HK-2 (cell line): ENCODE results near the gene CBLC.
A peak's percentile ranks its signal among the peaks of the same experiment; 100 is the strongest.

Experiments
- DNase-seq: peaks from one replicate; pipeline ENCODE4 v3.0.0-alpha.2; 2018; ENCODE audit not compliant: unreplicated experiment

The CBLC gene

DNA sequence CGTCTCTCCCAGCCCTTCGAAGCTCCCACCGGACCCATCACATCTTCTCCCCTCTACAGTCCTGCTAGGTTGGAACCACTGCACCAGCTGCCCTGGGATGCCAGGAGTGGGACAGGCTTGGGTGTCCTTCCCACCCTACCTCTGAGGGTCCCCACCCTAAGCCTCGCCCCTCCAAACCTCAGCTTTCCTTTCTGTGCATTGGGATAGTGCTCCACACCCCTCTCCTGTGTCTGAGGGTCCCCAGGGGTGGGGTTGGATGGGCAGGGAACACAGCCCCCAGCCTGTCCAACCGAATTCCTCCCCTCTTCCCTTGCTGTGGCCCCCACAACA, 31.1 kb upstream of the CBLC start:
- no peak for DNase-seq

DNA sequence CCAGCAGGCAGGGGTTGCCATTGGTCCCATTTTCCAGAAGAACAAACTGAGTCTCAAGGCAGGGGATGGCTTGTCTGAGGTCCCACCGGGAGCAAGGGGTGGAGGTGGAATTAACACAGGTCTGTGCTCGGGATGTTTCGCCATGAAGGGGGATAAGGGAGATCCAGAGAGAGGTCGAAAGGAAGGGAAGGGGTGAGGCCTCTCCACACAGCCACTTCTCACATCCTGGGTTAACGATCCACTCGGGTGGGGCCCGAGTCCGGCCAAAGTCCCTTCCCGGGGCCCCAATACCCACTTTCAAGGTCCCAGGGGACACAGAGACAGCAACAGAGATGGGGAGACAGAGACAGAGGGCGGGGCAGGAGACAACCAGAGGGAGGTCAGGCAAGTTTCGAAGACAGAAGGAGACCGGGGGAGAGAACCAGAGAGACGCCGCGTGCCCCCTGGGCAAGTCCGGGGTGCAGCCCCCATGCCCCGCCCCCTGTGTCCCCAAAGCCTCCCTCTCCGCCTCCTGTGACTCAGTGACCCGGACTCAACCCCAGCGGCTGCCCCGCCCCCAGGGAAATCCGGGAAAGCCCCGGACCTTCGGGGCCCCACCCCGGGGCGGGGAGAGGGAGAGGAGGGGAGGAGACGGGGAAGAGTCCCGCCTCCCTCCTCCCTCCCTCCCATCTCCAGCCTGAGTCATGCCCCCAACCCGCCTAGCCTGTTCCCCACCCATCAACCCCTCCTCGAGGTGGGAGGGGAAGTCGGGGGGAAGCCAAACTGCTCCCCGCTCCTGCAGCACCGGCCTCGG, 30.5 kb upstream of the CBLC start:
- DNase-seq, result peak; percentile 90

DNA sequence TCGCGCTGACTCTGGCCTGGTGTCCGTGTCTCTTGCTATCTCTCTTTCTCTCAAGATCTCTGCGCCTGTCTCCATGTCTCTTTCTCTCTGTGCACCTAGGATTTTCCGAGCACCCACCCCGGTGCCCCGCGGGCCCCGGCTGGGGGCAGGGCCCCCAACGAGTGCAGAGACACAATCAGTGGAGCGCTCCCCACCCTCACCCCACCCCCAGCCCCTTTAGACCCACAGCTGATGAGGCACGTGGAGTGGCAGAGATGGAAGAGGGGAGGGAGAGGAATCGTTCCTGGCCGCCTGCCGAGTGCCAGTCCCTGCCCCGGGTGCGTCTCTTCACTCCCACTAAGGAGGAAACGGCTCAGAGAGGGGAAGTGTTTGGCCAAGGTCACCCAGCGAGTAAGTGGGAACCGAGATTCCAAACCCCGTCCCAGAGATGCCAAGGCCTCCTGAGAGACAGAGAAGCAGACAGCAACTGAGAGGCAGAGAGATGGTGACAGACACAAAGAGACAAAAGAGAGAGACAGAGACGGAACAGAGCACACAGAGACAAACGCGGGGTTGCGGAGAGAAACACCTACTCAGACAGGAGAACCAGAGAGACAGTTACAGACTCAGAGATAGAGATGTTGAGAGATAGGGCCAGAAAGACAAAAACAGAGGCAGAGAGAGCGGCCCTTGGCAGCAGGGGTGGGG, 29.8 kb upstream of the CBLC start:
- DNase-seq, result peak; percentile 73

DNA sequence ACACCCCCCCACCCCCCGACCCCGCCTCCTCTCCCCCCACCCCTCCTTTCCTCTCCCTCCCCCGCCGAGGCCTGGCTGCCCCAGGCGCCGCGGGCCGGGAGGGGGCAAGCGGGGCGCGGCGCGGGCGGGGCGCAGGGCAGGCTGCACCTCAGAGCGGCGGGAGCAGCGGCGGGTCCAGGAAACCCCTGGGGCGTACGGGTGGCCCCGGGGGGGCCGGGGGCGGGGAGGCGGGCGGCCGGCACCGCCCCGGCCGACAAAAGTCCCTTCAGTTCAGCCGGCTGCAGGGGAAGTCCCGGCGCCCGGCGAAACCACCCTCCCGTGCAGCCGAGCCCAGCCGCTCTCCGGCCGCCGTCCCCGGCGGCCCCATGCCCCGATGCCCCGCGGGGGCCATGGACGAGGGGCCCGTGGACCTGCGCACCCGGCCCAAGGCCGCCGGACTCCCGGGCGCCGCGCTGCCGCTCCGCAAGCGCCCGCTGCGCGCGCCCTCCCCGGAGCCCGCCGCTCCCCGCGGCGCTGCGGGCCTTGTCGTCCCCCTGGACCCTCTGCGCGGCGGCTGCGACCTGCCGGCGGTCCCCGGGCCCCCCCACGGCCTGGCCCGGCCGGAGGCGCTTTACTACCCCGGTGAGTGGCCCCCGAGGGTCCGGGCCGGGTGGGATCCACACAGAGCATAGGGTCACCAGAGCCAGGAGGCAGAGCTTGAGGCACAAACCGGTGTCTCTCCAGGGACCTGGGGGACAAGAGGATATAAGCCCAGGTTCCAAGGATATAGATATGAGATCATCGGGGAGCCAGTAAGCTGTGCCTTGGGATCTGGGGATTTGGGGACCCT, 29.1 kb upstream of the CBLC start, which contains the start of gene BCL3:
Gene BCL3 (plus strand): TSS at position 283 of the 829 bp plus-strand sequence. CDS start 83 bp downstream, at position 366.
- DNase-seq, result peak; percentile 67

DNA sequence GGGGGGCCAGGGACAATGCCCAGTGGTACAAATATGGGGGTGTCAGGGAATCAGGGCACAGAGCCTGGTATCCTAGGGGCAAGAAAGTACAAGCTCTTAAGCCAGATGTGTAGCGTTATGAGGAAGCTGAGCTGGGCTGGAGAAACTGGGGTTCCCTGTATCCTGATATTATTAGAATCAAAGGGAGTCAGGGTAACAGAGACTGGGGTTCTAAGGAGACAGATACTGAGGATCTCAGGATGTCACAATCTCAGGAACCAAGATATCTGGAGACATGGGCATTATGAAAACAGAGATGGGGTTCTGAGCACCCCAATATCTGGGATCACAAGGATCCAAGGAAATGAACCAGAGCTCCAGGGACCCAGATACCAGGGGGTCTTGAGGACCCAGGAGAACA, 28.4 kb upstream of the CBLC start:
- no peak for DNase-seq

DNA sequence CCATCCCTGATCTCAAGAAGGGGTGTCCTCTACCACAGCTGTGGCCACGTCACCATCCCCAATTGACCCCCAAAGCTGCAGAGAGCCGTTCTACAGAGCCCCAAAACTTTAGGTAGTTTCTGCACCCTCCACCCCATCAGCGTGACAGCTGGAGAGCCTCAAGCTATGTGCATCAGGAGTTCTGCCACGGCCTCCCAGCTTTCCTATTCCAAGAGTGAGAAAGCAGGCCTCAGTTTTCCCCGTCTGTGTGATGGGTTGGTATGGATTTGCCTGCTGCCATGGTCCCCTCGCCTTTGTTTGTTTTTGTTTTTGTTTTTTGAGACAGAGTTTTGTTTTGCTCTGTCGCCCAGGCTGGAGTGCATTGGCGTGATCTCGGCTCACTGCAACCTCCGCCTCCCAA, 27.7 kb upstream of the CBLC start:
- no peak for DNase-seq

DNA sequence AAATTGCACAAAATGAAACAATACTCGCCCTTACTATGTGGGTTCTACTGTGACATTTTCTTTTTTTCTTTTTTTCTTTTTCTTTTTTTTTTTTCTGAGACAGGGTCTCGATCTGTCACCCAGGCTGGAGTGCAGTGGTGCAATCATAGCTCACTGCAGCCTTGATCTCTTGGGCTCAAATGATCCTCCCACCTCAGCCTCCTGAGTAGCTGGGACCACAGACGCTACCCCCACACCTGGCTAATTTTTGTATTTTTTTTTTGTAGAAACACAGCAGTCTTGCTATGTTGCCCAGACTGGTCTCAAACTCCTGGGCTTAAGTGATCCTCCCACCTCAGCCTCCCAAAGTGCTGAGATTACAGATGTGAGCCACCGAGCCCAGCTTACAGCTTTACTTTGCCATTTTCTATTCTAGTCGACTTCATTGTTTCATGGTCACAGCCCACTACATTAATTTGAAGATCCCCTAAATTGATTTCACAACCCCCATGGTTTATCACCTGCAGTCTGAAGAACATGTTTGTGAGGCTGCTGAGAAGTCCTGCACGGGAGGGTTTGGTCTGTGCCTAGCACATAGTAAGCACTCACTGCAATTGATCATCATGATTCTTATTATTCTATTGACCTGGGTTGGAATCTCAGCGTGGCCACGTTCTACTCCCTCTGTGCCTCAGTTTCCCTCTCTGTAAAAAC, 25.4 kb upstream of the CBLC start:
- DNase-seq, result no peak

DNA sequence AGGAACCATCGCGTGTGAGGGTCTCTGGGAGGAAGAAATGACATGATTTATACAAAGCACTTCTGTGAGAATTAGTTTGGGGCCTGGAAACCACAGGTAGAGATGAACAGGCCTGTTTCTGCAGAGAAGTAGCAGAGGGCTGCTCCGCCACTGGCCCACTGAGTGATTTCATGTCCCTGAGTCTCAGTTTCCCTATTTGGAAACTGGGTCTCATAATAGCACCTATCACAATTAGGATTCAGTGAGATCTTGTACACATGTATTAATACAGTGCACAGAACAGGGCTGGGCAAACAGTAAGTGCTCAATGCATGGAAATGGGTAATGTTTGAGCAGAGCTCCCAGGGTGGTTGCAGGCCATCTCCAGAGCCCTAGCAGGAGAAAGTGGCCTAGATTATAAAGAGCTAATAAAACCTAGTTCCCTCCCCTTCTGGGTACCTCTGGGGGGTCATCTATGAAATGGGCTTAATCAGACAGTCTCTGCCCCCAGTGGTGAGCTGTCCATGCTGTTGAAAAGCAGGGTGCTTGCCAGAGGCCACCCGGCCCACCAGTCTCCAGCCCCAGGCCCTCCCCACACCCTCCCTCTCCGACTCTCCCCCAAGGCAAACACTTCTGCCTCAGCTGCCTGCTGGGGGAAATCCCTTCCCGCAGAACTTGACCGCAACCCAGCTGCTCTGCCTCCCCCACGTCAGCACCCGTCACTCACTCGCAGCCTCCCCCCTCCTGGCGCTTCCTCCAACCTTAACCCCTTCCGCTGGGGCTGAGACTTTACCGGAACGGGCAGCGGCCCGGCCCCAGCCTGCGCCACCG, 24.7 kb upstream of the CBLC start:
- peak; percentile 94 for DNase-seq

DNA sequence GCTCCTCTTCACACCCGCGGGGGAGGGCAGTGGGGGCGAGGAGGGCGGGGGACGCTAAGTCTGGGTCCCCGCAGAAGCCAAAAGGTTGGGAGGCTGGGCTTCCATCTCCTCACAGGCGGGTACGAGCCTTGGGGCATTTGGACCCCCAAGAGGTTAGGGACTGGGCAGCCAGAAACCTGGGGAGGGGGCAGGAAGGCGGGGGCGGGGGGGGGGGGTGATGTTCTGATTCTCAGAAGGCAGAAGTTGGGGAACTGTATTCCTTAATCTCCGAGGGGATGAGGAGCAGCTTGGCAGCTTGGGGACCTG, 24.1 kb upstream of the CBLC start:
- no peak for DNase-seq

DNA sequence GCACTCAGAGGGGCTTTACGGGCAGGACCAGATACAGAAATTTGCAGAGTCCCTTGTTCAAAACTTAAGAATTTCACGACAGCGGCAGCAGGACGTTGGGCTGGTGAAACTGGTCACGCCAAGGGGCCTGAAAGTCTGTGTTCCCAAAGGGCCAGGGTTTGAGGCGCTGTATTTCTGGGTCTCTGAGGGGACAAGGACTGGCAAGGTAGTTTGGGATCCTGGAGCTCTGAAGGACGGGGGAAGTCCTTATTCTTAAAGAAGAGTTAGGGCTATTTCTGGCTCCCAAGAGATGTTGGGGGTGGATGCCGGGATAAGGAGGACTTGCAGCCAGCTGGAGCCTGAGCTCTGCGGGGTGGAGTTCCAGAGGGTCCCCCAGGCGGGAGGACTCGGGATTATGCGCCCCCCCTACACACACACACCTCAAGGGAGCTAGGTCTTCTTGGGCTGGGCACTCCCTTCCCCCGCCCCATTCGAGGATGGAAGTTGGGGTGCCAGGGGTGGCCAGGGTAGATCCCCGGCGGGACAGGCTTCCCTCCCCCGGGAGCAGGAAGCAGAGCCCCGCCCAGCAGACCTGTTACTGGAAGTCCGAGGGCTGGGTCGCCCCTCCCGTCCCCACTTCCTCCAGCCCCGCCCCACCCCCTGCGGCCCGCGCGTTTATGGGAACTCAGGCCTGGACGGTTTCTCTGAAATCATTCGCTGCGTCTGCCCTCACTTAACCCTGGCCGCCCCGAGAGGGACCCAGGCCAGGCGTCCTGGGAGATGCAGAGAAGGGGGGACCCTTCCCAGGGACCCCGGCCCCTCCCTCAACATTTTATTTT, 23.5 kb upstream of the CBLC start:
- peak; percentile 86 for DNase-seq

DNA sequence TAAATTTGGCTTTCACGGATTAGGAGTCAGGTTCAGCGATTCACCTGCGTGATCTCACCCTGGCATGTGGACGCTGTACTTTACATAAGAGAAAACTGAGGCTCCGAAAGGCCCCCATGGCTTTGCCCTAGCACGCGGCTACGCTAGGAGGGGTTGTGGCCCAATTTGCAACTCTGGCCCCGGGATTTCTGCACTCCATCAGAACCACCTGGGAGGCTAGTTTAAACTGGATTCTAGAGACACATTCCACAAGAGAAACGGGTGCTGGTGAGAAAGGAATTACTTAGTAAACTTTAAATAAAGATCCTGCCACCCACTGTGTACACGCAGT, 23.0 kb upstream of the CBLC start:
- DNase-seq, result no peak

DNA sequence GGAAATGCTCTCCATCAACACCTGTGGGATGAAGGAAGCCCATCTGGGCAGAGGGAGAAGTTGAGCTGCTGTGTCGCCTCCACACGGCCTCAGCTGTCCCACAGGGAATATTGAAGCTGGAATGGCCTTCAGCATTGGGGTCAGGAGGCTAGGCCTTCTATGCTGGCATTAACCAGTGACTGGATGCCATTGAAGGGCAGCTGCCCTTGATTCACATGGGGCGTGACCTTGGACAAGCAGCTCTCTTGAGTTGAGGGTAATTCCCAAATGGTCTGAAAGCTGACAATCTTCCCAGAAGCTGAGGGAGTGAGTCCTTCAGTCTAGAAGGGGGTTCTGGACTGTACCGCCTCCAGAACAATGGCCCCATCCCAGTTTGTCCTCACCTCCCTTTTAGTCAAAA, 22.5 kb upstream of the CBLC start:
- DNase-seq, result no peak

DNA sequence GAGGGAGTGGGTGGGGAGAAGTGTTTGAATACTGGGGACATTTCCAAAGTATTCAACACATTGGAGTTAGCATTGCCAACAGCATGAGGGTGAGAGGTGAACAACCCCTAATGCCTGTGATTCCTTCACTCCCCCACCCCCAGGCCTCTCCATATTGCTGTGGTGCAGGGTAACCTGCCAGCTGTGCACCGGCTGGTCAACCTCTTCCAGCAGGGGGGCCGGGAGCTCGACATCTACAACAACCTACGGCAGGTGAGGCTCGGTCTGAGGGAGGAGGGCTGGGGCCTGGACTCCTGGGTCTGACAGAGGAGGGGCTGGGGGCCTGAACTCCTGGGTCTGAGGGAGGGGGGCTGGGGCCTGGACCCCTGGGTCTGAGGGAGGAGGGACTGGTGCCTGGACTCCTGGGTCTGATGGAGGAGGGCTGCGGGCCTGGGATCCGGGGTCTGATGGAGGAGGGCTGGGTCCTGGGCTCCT, 21.6 kb upstream of the CBLC start:
- no peak for DNase-seq

DNA sequence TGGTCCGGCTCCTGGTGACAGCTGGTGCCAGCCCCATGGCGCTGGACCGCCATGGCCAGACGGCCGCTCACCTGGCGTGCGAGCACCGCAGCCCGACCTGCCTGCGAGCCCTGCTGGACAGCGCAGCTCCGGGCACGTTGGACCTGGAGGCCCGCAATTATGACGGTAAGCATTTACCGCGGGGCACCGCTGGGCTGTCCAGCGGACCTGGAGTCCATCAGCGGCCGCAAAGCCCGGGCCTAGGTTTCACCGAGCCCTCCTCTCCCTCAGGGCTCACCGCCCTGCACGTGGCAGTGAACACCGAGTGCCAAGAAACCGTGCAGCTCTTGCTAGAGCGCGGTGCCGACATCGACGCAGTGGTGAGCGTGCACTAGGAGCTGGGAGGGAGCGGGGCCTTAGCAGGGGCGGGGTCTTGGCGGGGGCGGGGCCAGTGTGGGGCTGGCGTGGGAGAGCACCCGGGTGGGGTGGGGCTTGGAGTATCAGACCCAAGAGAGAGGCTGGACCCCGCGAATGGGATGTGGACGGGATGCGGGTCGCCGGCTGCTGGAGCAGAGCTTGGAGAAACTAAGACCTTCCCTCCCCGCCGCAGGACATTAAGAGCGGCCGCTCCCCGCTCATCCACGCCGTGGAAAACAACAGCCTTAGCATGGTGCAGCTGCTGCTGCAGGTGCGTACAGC, 20.5 kb upstream of the CBLC start:
- DNase-seq, result no peak

DNA sequence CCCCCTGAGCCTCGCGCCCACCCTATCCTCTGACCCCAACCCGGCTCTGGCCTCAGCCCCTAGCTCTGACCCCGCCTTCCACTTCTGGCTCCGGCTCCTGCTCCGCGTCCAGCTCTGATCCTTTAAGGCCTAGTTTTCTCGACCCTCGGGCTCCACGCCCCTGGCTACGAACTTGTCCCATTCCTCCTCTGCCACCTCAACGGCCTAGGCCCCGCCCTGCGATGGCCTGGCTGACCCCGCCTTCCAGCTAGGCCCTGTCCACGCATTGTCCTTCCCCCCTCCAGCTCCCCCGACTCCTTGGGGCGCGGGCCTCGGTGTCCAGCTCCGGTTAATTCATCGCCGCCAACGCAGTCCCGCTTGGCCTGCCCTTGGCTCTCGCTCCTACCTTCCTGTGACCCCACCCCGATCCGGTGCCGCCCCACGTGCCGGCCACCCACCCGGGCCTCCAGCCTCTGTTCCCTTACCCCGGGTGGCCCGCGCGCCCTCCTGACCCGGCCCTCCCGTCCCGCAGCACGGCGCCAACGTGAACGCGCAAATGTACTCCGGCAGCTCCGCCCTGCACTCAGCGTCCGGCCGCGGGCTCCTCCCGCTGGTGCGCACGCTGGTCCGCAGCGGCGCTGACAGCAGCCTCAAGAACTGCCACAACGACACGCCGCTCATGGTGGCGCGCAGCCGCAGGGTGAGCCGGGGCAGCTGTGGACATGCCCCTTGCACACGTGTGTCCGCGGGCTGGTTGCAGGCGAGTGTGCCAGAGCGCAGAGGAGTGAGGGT, 19.8 kb upstream of the CBLC start:
- DNase-seq, result no peak

DNA sequence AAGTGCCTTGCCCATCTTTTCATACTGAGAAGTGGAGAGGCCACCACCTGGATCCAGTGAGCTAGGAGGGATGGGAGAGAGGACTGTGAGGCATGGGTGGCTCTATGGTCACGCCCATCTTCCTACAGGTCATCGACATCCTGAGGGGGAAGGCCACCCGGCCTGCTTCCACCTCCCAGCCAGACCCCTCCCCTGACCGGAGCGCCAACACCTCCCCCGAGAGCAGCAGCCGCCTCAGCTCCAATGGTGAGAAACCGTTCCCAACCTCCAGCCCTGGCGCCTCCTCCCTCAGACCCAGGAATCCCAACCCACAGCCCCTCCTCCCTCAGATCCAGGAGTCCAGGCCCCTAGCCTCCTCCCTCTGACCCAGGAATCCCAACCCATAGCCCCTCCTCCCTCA, 19.1 kb upstream of the CBLC start:
- no peak for DNase-seq

DNA sequence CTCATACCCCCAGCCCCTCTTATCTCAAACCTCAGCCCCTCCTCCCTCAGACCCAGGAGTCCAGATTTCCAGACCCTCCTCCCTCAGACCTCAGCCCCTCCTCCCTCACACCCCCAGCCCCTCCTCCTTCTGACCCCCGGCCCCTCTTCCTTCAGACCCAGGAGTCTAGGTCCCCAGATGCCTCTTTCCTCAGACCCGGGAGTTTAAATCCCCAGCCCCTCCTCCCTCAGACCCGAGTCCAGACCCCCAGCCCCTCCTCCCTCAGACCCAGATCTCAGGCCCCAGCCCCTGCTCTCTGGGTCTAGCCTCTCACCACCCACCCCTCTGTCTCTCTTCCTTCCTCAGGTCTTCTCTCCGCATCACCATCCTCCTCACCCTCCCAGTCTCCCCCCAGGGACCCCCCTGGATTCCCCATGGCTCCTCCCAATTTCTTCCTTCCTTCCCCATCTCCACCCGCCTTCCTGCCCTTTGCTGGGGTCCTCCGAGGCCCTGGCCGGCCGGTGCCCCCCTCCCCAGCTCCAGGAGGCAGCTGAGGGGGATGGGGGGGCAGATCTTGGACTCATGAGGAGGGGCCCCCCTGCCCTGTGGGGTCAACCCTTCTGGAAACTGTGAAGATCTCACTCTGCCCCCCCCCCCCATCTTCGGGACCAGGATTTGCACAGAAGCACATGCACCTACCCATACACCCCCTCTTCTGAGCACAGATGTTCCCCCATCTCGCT, 18.4 kb upstream of the CBLC start:
- no peak for DNase-seq

DNA sequence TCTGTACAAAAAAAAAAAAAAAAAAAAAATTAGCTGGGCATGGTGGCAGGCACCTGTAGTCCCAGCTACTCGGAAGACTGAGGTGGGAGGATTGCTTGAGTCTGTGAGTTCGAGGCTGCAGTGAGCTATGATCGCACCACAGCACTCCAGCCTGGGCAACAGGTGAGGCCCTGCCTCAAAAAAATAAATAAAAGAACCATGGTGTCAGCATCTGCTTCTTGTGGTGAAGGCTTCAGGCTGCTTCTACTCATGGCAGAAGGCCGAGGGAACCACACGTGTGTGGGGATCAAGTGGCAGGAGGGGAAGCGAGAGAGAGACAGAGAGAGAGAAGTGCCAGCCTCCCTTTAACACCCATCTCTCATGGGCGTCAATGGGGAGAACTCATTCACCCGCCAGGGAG, 15.7 kb upstream of the CBLC start:
- no peak for DNase-seq
